ENCODE results near the gene SPATA9. TPM values are rescaled to one million over a fixed set of nuclear protein-coding genes. Genes with fewer than 3 reads are reported as not detected.

SPATA9 gene
- 0.28 to 0.38 TPM in 2 of 5 replicates, not detected in the others for total RNA-seq (2022; extraction: Qiagen RNA extraction)

GRCh38 chr5:95682891-95683290, at the start of gene SPATA9:
TSS of gene SPATA9 (minus strand) at chr5:95682991. CDS start at chr5:95682854, 137 bp downstream.

GRCh38 chr5:95730730-95731570, 48.2 kb upstream of the SPATA9 start, which contains the start of gene RHOBTB3:
TSS of gene RHOBTB3 (plus strand) at chr5:95731336. CDS start at chr5:95731683, 347 bp downstream.

DNA sequence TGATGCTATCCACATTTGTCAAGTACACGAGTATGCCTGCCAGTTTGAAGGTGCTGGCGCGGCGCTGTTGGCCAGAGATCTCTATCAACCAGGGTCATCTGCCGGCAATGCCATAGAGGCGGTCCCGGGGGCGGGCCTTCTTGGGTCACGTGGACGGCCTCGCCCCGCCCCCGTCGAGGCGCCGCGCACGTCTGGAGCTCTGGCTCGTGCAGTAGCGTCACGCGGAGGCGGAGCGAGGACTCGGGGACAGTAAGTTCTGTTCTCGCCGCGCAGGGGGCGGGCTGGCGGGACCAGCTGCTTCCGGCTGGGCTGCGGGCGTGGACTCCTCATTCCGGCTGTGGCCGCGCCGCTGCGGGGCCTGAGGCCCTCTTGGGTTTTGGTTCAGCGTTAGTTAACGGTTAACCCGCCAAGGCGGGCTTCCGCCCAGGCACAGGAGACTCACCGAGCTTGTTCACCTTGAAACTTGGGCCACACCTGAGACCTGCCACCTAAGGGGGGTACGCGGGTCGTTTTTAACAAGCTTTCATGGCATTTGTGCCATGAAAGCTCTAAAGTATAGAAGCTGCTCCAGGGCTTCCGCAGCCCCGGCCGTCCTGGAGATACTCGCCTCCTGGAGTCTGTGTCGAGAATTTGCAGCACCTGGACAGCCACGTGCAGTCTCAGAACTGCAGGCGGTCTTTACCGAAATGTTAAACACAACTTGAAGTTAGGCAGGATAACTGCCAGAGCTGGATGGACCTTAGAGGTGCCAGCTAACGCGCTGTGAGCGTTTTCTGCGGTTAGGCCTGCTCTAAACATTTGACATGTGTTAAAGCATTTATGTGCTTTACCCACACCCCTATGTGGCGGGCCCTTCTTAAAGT, 36.0 kb downstream of the SPATA9 start, which contains the start of gene RFESD:
Gene RFESD (plus strand): TSS at position 209 of the 863 bp plus-strand sequence. CDS start 5,495 bp downstream, outside the sequence.

DNA sequence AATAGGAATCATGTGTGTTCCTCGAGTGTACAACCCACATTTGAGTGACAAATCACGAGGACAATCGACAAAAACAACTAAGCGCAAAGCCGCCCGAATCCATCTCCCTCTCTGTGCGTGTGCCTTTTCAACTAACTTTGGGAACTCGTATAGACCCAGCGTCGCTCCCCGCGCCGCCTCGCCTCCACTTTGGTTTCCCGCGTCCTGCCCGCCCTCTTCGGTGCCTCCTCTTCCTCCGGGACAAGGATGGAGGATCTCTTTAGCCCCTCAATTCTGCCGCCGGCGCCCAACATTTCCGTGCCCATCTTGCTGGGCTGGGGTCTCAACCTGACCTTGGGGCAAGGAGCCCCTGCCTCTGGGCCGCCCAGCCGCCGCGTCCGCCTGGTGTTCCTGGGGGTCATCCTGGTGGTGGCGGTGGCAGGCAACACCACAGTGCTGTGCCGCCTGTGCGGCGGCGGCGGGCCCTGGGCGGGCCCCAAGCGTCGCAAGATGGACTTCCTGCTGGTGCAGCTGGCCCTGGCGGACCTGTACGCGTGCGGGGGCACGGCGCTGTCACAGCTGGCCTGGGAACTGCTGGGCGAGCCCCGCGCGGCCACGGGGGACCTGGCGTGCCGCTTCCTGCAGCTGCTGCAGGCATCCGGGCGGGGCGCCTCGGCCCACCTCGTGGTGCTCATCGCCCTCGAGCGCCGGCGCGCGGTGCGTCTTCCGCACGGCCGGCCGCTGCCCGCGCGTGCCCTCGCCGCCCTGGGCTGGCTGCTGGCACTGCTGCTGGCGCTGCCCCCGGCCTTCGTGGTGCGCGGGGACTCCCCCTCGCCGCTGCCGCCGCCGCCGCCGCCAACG, 62.5 kb downstream of the SPATA9 start, which contains the start of gene GPR150:
Gene GPR150 (plus strand): TSS at position 58 of the 840 bp plus-strand sequence. CDS start 189 bp downstream, at position 247.

Other genes with a start within 250 kb of the SPATA9 start
- gene SKIC3, start 128.0 kb downstream of the SPATA9 start, total RNA-seq (2022; extraction: Qiagen RNA extraction), result 18.4 to 24.7 TPM (median 22.7 TPM) in 5 replicates
- 5.9 to 9.5 TPM (median 8.0 TPM) in 5 replicates for gene ARSK, start 127.9 kb downstream of the SPATA9 start, total RNA-seq (2022; extraction: Qiagen RNA extraction)
- gene GPR150, start 62.9 kb downstream of the SPATA9 start, total RNA-seq (2022; extraction: Qiagen RNA extraction), result 0.14 to 0.29 TPM (median 0.15 TPM) in 4 of 5 replicates, not detected in the other
- 1.0 to 3.4 TPM (median 1.8 TPM) in 5 replicates for gene RFESD, start 36.2 kb downstream of the SPATA9 start, total RNA-seq (2022; extraction: Qiagen RNA extraction)
- 7.6 to 13.2 TPM (median 9.9 TPM) in 5 replicates for gene RHOBTB3, start 48.3 kb upstream of the SPATA9 start, total RNA-seq (2022; extraction: Qiagen RNA extraction)
- 74.3 to 132 TPM (median 76.5 TPM) in 5 replicates for gene GLRX, start 139.7 kb upstream of the SPATA9 start, total RNA-seq (2022; extraction: Qiagen RNA extraction)